Coronary artery (tissue), 2 donors: ENCODE results near the gene POU2AF3.

Source experiments
- DNase-seq: peaks from one replicate; pipeline ENCODE4 v3.0.0-alpha.2; 2017; ENCODE audit warnings: low spot score
- H3K27ac ChIP-seq, 2 donors: fragments of 200-600 bp; sonication (generic); one replicate each; pipeline ENCODE4 v1.5.1; 2016 to 2019
- H3K4me3 ChIP-seq: fragments of 200-600 bp; sonication (generic); 2 replicates; pipeline ENCODE4 v1.5.1; 2016; ENCODE audit warnings: mild to moderate bottlenecking, moderate library complexity
- CTCF ChIP-seq: fragments of 200-600 bp; sonication (generic); IDR thresholded peaks from one replicate; pipeline ENCODE4 v1.5.1; 2019; ENCODE audit warnings: antibody characterized with exemption

Gene POU2AF3

GRCh38 chr11:111348147-111348546 lies 49.8 kb downstream of the POU2AF3 start:
- no peak overlapping the region for H3K27ac ChIP-seq
- DNase-seq: no peak
- TF ChIP-seq CTCF: no peak
- no peak overlapping the region for H3K4me3 ChIP-seq

GRCh38 chr11:111349191-111349695 lies 50.9 kb downstream of the POU2AF3 start:
- Histone ChIP-seq H3K4me3 (no peak overlapping the region), H3K27ac (no peak overlapping the region)
- no peak for DNase-seq
- TF ChIP-seq CTCF: no peak

DNA sequence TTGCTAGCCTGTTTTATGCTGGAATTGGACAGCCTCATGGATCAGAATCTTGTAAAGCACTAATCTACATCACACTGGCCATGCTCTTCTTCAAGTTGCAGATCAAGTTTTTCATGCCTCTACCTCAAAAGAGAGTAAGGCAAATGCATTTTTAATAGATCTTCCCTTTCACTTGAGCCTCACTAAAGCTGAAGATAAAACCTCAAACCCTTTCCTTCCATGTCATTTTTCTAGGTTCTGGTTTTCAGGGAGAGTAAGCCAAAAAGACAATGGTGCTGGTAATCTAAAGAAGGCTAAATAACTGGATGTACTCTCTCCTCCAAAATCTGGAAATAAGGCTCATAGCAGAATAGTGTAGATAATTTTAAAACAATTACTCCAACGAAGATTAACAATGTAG lies 52.5 kb downstream of the POU2AF3 start:
- H3K4me3 ChIP-seq: no peak overlapping the region
- TF ChIP-seq CTCF: no peak
- H3K27ac ChIP-seq: no peak overlapping the region
- DNase-seq: no peak

- Histone ChIP-seq H3K4me3 (no peak overlapping the region), H3K27ac (no peak overlapping the region)
- no peak for TF ChIP-seq CTCF
- no peak for DNase-seq
Measured at GRCh38 chr11:111351374-111352055, 53.2 kb downstream of the POU2AF3 start.

- H3K4me3 ChIP-seq: no peak overlapping the region
- no peak for DNase-seq
- no peak for TF ChIP-seq CTCF
- H3K27ac ChIP-seq: no peak overlapping the region
Measured at GRCh38 chr11:111352231-111352746, 53.9 kb downstream of the POU2AF3 start.

- no peak for DNase-seq
- no peak for TF ChIP-seq CTCF
- no peak overlapping the region for H3K27ac ChIP-seq
- no peak overlapping the region for H3K4me3 ChIP-seq
Measured at GRCh38 chr11:111352935-111353710, 54.8 kb downstream of the POU2AF3 start.
